Neural cell (in vitro differentiated cells): ENCODE results near the gene SLC6A19. TPM values are rescaled to one million over a fixed set of nuclear protein-coding genes. Genes with fewer than 3 reads are reported as not detected.

Experiments
- H2AFZ ChIP-seq: fragments of 200-600, 300-800 bp; sonication (generic), shearing (Covaris generic); 2 replicates; pipeline ENCODE4 v1.6.0; 2014; ENCODE audit warnings: low read depth, mild to moderate bottlenecking, antibody characterized with exemption, low read length, moderate library complexity
- H3F3A ChIP-seq: fragments of 200-600 bp; shearing (Covaris generic); 2 replicates; pipeline ENCODE4 v1.6.1; 2016; ENCODE audit warnings: mild to moderate bottlenecking, moderate library complexity, mixed read lengths, antibody characterized with exemption, low read length; ENCODE audit not compliant: insufficient read depth, poor library complexity, severe bottlenecking
- H3K27ac ChIP-seq: fragments of 200-600, 300-800 bp; sonication (generic), shearing (Covaris generic); 2 replicates; pipeline ENCODE4 v1.5.1; 2014; ENCODE audit warnings: mild to moderate bottlenecking, low read length, moderate library complexity
- H3K27me3 ChIP-seq: fragments of 300-800, 200-600 bp; sonication (generic), shearing (Covaris generic); 2 replicates; pipeline ENCODE4 v1.6.0; 2014; ENCODE audit warnings: mild to moderate bottlenecking, low read depth, low read length, moderate library complexity; ENCODE audit not compliant: insufficient read depth
- H3K36me3 ChIP-seq: fragments of 300-800, 200-600 bp; sonication (generic), shearing (Covaris generic); 2 replicates; pipeline ENCODE4 v1.5.1; 2014; ENCODE audit warnings: mild to moderate bottlenecking, antibody characterized with exemption, low read length, moderate library complexity; ENCODE audit not compliant: insufficient read depth
- H3K4me2 ChIP-seq: fragments of 300-800, 200-600 bp; sonication (generic), shearing (Covaris generic); 2 replicates; pipeline ENCODE4 v1.6.0; 2014; ENCODE audit warnings: mild to moderate bottlenecking, low read length
- H3K4me3 ChIP-seq: fragments of 300-800, 200-600 bp; sonication (generic), shearing (Covaris generic); 2 replicates; pipeline ENCODE4 v1.5.1; 2014; ENCODE audit warnings: mild to moderate bottlenecking, low read length, moderate library complexity
- H3K79me2 ChIP-seq: fragments of 200-600 bp; shearing (Covaris generic); replicated peaks from 2 replicates; pipeline ENCODE4 v1.6.0; 2014; ENCODE audit warnings: mild to moderate bottlenecking, low read length, moderate library complexity; ENCODE audit not compliant: insufficient read depth
- H3K9ac ChIP-seq: fragments of 300-800, 200-600 bp; sonication (generic), shearing (Covaris generic); 2 replicates; pipeline ENCODE4 v1.6.1; 2016; ENCODE audit warnings: mild to moderate bottlenecking, low read length, mixed read lengths
- H3K9me2 ChIP-seq: fragments of 200-600 bp; shearing (Covaris generic); 2 replicates; pipeline ENCODE4 v1.6.1; 2016; ENCODE audit warnings: mild to moderate bottlenecking, low read length, mixed read lengths; ENCODE audit not compliant: insufficient read depth
- H3K9me3 ChIP-seq: fragments of 200-600, 300-800 bp; sonication (generic), shearing (Covaris generic); 2 replicates; pipeline ENCODE4 v1.6.1; 2016; ENCODE audit warnings: mild to moderate bottlenecking, mixed run types, low read length, moderate library complexity, mixed read lengths
- H4K20me1 ChIP-seq: fragments of 200-600 bp; shearing (Covaris generic); 2 replicates; pipeline ENCODE4 v1.6.1; 2016; ENCODE audit warnings: mild to moderate bottlenecking, mixed run types; ENCODE audit not compliant: insufficient read depth
- EZH2 ChIP-seq: fragments of 200-600, 300-800 bp; shearing (Covaris generic), sonication (generic); IDR thresholded peaks from 2 replicates; pipeline ENCODE4 v1.6.1; 2014; ENCODE audit warnings: antibody characterized with exemption, low read length, borderline replicate concordance, mild to moderate bottlenecking; ENCODE audit not compliant: insufficient read depth, poor library complexity, severe bottlenecking
- MXI1 ChIP-seq: fragments of 450-650 bp; conservative IDR thresholded peaks from 2 replicates; pipeline ENCODE4 v1.6.1; 2014; ENCODE audit warnings: antibody characterized with exemption, mild to moderate bottlenecking; ENCODE audit not compliant: poor library complexity, severe bottlenecking
- POLR2AphosphoS5 ChIP-seq: IDR thresholded peaks from 2 replicates; pipeline ENCODE4 v1.6.1; 2012
- RAD21 ChIP-seq: fragments of 450-650 bp; conservative IDR thresholded peaks from 2 replicates; pipeline ENCODE4 v1.6.1; 2014; ENCODE audit warnings: antibody characterized with exemption, mild to moderate bottlenecking, moderate library complexity
- SMC3 ChIP-seq: fragments of 450-650 bp; conservative IDR thresholded peaks from 2 replicates; pipeline ENCODE4 v1.6.1; 2014; ENCODE audit warnings: antibody characterized with exemption, mild to moderate bottlenecking, moderate library complexity; ENCODE audit not compliant: poor library complexity
- TAF1 ChIP-seq: IDR thresholded peaks from 2 replicates; pipeline ENCODE4 v1.6.1; 2012; ENCODE audit warnings: low read depth
- polyA plus RNA-seq: library from polyadenylated mRNA; depleted of rRNA; stranded (reverse); fragments of >200 nt; gene quantifications from 2 replicates; pipeline ENCODE4 v1.2.3, GENCODE V29; 2014
- TF ChIP-seq, protein P1 (sequence below): IDR thresholded peaks from 2 replicates; pipeline ENCODE4 v1.6.1; 2012; ENCODE audit warnings: borderline replicate concordance
- TF ChIP-seq, protein P2 (sequence below): fragments of 450-650 bp; IDR thresholded peaks from 2 replicates; pipeline ENCODE4 v1.5.1; 2014; ENCODE audit warnings: antibody characterized with exemption, mild to moderate bottlenecking, moderate library complexity; ENCODE audit not compliant: poor library complexity, severe bottlenecking

SLC6A19 gene
- polyA plus RNA-seq, 1 donor from 2014 or later: not detected

DNA sequence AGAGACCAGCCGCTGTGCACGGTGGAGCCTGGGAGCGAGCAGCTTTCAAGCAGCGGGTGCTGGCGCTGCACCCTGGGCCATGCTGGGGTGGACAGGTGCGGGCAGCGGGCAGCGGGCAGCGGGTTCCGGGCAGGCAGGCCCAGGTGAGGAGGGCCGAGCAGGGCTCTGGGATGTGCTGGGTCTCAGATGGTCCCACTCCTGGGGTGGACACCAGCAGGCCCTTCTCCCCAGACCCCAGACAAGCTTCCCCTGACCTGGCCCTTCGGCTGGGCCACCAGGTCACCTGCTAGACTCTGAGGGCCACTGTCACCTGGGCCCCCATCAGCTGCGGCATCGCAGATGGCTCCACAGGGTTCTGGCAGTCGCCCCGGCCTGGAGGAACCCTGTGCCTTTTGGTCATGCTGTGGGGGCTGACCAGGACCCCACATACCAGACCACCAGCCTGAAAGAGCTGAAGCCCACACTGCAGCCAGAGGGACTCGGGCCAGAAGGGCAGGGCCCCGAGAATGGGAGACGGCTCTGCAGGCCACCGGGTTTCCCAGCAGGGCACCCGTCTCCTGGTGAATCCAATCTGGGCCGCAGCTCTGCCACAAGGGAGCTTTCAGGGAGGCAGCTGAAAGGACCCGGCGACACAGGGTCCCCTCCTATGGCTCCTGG is 2.0 kb downstream of the SLC6A19 start:
- Histone ChIP-seq H3F3A (no peaks in the 10 kb centered on the region), H2AFZ (no peak overlapping the region), H4K20me1 (no peaks in the 10 kb centered on the region), H3K9me2 (no peaks in the 10 kb centered on the region), H3K9me3 (no peaks in the 10 kb centered on the region), H3K36me3 (no peaks in the 10 kb centered on the region), H3K4me2 (no peak overlapping the region), H3K27ac (no peak overlapping the region), H3K9ac (no peak overlapping the region), H3K79me2 (no peaks in the 10 kb centered on the region), H3K4me3 (no peak overlapping the region), H3K27me3 (no peaks in the 10 kb centered on the region)
- no peak for TF ChIP-seq RAD21

DNA sequence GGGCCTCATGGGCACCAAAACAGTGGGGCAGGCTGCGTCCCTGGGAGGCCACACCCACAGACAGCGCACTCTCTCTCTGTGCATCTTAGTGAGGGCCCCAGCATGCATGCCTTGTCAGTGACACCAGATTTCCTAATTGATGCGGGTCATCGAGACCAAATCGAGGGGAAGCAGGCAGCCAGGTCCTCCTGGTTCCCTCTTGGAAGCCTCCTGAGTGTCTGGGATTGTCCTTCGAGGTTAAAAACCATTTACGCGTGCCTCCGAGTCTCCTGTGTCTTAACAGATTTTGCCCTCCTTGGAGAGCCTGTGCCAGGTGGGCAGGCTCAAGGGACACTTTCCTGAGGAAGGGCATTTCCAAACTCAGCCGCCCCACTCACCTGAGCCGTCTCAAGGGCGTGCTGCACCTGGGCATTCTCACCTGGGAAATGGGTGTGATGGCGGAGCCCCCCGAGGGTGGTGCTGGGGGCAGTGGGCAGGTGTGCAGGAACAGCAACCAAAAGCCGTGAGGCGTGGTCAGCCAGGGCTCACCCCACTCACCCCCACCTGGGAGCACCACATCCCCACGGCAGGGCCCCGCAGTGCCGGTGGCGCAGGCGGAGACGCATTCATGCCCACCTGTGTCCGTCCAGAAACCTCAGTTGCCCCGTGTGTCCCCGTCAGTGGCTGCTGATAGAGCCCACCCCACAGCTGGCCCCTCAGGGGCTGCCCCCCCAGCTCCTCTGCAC is 2.7 kb downstream of the SLC6A19 start:
- Histone ChIP-seq H4K20me1 (no peaks in the 10 kb centered on the region), H3K27me3 (no peaks in the 10 kb centered on the region), H3K4me2 (no peak overlapping the region), H3K9me3 (no peaks in the 10 kb centered on the region), H3F3A (no peaks in the 10 kb centered on the region), H3K9me2 (no peaks in the 10 kb centered on the region), H3K36me3 (no peaks in the 10 kb centered on the region), H3K4me3 (no peak overlapping the region), H3K79me2 (no peaks in the 10 kb centered on the region), H2AFZ (no peak overlapping the region), H3K9ac (no peak overlapping the region), H3K27ac (no peak overlapping the region)
- TF ChIP-seq, protein P1, sequence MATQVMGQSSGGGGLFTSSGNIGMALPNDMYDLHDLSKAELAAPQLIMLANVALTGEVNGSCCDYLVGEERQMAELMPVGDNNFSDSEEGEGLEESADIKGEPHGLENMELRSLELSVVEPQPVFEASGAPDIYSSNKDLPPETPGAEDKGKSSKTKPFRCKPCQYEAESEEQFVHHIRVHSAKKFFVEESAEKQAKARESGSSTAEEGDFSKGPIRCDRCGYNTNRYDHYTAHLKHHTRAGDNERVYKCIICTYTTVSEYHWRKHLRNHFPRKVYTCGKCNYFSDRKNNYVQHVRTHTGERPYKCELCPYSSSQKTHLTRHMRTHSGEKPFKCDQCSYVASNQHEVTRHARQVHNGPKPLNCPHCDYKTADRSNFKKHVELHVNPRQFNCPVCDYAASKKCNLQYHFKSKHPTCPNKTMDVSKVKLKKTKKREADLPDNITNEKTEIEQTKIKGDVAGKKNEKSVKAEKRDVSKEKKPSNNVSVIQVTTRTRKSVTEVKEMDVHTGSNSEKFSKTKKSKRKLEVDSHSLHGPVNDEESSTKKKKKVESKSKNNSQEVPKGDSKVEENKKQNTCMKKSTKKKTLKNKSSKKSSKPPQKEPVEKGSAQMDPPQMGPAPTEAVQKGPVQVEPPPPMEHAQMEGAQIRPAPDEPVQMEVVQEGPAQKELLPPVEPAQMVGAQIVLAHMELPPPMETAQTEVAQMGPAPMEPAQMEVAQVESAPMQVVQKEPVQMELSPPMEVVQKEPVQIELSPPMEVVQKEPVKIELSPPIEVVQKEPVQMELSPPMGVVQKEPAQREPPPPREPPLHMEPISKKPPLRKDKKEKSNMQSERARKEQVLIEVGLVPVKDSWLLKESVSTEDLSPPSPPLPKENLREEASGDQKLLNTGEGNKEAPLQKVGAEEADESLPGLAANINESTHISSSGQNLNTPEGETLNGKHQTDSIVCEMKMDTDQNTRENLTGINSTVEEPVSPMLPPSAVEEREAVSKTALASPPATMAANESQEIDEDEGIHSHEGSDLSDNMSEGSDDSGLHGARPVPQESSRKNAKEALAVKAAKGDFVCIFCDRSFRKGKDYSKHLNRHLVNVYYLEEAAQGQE: no peak
- TF ChIP-seq EZH2 (no peak), MXI1 (no peak), SMC3 (no peak), TAF1 (no peak), POLR2AphosphoS5 (no peak)
- TF ChIP-seq, protein P2, sequence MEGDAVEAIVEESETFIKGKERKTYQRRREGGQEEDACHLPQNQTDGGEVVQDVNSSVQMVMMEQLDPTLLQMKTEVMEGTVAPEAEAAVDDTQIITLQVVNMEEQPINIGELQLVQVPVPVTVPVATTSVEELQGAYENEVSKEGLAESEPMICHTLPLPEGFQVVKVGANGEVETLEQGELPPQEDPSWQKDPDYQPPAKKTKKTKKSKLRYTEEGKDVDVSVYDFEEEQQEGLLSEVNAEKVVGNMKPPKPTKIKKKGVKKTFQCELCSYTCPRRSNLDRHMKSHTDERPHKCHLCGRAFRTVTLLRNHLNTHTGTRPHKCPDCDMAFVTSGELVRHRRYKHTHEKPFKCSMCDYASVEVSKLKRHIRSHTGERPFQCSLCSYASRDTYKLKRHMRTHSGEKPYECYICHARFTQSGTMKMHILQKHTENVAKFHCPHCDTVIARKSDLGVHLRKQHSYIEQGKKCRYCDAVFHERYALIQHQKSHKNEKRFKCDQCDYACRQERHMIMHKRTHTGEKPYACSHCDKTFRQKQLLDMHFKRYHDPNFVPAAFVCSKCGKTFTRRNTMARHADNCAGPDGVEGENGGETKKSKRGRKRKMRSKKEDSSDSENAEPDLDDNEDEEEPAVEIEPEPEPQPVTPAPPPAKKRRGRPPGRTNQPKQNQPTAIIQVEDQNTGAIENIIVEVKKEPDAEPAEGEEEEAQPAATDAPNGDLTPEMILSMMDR: no peak
